ENCODE data around the gene TM2D3.
"Not testable (repeated sequence)": the region's sequence is repeated elsewhere in the genome, so short reads cannot be mapped to it uniquely, and the experiment has no call there.

Gene TM2D3

GRCh38 chr15:101626729-101627128 lies 25.5 kb downstream of the TM2D3 start:
- not testable (repeated sequence) for H3K27ac ChIP-seq (ENCODE audit: low read depth in 2 of 2, low read length in 2 of 2); H3K9ac ChIP-seq (ENCODE audit: low read depth in 1 of 2, low read length in 2 of 2); H3K4me1 ChIP-seq (ENCODE audit: control insufficient read depth in 2 of 2, insufficient read depth in 2 of 2, low read length in 2 of 2); H3K9me3 ChIP-seq (ENCODE audit: control insufficient read depth in 2 of 2, low read length in 2 of 2); H3K4me3 ChIP-seq (ENCODE audit: low read length in 2 of 2); H3K36me3 ChIP-seq (ENCODE audit: control insufficient read depth in 2 of 2, insufficient read depth in 2 of 2, low read length in 2 of 2); H3K27me3 ChIP-seq (ENCODE audit: control insufficient read depth in 2 of 2, insufficient read depth in 2 of 2, low read length in 2 of 2)

- Histone ChIP-seq H3K27me3 (ENCODE audit: control insufficient read depth in 2 of 2, insufficient read depth in 2 of 2, low read length in 2 of 2) (no peaks in the 10 kb centered on the region), H3K9me3 (ENCODE audit: control insufficient read depth in 2 of 2, low read length in 2 of 2) (no peaks in the 10 kb centered on the region), H3K9ac (ENCODE audit: low read depth in 1 of 2, low read length in 2 of 2) (no peak overlapping the region), H3K36me3 (ENCODE audit: control insufficient read depth in 2 of 2, insufficient read depth in 2 of 2, low read length in 2 of 2) (no peaks in the 10 kb centered on the region), H3K4me1 (ENCODE audit: control insufficient read depth in 2 of 2, insufficient read depth in 2 of 2, low read length in 2 of 2) (no peaks in the 10 kb centered on the region), H3K27ac (ENCODE audit: low read depth in 2 of 2, low read length in 2 of 2) (no peak overlapping the region), H3K4me3 (ENCODE audit: low read length in 2 of 2) (no peak overlapping the region)
Observed at GRCh38 chr15:101625980-101626379, 26.2 kb downstream of the TM2D3 start.

- Histone ChIP-seq H3K4me1 (ENCODE audit: control insufficient read depth in 2 of 2, insufficient read depth in 2 of 2, low read length in 2 of 2) (no peaks in the 10 kb centered on the region), H3K27me3 (ENCODE audit: control insufficient read depth in 2 of 2, insufficient read depth in 2 of 2, low read length in 2 of 2) (no peaks in the 10 kb centered on the region), H3K9ac (ENCODE audit: low read depth in 1 of 2, low read length in 2 of 2) (no peak overlapping the region), H3K4me3 (ENCODE audit: low read length in 2 of 2) (no peak overlapping the region), H3K9me3 (ENCODE audit: control insufficient read depth in 2 of 2, low read length in 2 of 2) (no peaks in the 10 kb centered on the region), H3K36me3 (ENCODE audit: control insufficient read depth in 2 of 2, insufficient read depth in 2 of 2, low read length in 2 of 2) (no peaks in the 10 kb centered on the region), H3K27ac (ENCODE audit: low read depth in 2 of 2, low read length in 2 of 2) (no peak overlapping the region)
Observed at GRCh38 chr15:101625184-101625583, 27.0 kb downstream of the TM2D3 start.

GRCh38 chr15:101623367-101624304 lies 28.5 kb downstream of the TM2D3 start:
- H3K27ac ChIP-seq (ENCODE audit: low read depth in 2 of 2, low read length in 2 of 2) = no peak overlapping the region
- H3K27me3 ChIP-seq (ENCODE audit: control insufficient read depth in 2 of 2, insufficient read depth in 2 of 2, low read length in 2 of 2) = no peaks in the 10 kb centered on the region
- no peaks in the 10 kb centered on the region for H3K4me1 ChIP-seq (ENCODE audit: control insufficient read depth in 2 of 2, insufficient read depth in 2 of 2, low read length in 2 of 2)
- no peaks in the 10 kb centered on the region for H3K9me3 ChIP-seq (ENCODE audit: control insufficient read depth in 2 of 2, low read length in 2 of 2)
- H3K4me3 ChIP-seq (ENCODE audit: low read length in 2 of 2) = no peak overlapping the region
- no peaks in the 10 kb centered on the region for H3K36me3 ChIP-seq (ENCODE audit: control insufficient read depth in 2 of 2, insufficient read depth in 2 of 2, low read length in 2 of 2)
- no peak overlapping the region for H3K9ac ChIP-seq (ENCODE audit: low read depth in 1 of 2, low read length in 2 of 2)

- no peak overlapping the region for H3K9ac ChIP-seq (ENCODE audit: low read depth in 1 of 2, low read length in 2 of 2)
- no peaks in the 10 kb centered on the region for H3K4me1 ChIP-seq (ENCODE audit: control insufficient read depth in 2 of 2, insufficient read depth in 2 of 2, low read length in 2 of 2)
- H3K27me3 ChIP-seq (ENCODE audit: control insufficient read depth in 2 of 2, insufficient read depth in 2 of 2, low read length in 2 of 2) = no peaks in the 10 kb centered on the region
- H3K4me3 ChIP-seq (ENCODE audit: low read length in 2 of 2) = no peak overlapping the region
- H3K9me3 ChIP-seq (ENCODE audit: control insufficient read depth in 2 of 2, low read length in 2 of 2) = no peaks in the 10 kb centered on the region
- H3K36me3 ChIP-seq (ENCODE audit: control insufficient read depth in 2 of 2, insufficient read depth in 2 of 2, low read length in 2 of 2) = no peaks in the 10 kb centered on the region
- no peak overlapping the region for H3K27ac ChIP-seq (ENCODE audit: low read depth in 2 of 2, low read length in 2 of 2)
Observed at GRCh38 chr15:101621961-101622360, 30.2 kb downstream of the TM2D3 start.

- H3K36me3 ChIP-seq (ENCODE audit: control insufficient read depth in 2 of 2, insufficient read depth in 2 of 2, low read length in 2 of 2) = no peaks in the 10 kb centered on the region
- no peak overlapping the region for H3K27ac ChIP-seq (ENCODE audit: low read depth in 2 of 2, low read length in 2 of 2)
- H3K27me3 ChIP-seq (ENCODE audit: control insufficient read depth in 2 of 2, insufficient read depth in 2 of 2, low read length in 2 of 2) = no peaks in the 10 kb centered on the region
- H3K9ac ChIP-seq (ENCODE audit: low read depth in 1 of 2, low read length in 2 of 2) = no peak overlapping the region
- no peaks in the 10 kb centered on the region for H3K9me3 ChIP-seq (ENCODE audit: control insufficient read depth in 2 of 2, low read length in 2 of 2)
- H3K4me1 ChIP-seq (ENCODE audit: control insufficient read depth in 2 of 2, insufficient read depth in 2 of 2, low read length in 2 of 2) = peaks cover 0 to 6% of the 10 kb centered on the region in 2 donors
- no peak overlapping the region for H3K4me3 ChIP-seq (ENCODE audit: low read length in 2 of 2)
Observed at GRCh38 chr15:101620671-101621070, 31.5 kb downstream of the TM2D3 start.

GRCh38 chr15:101619615-101619865 lies 32.6 kb downstream of the TM2D3 start:
- Histone ChIP-seq H3K4me3 (ENCODE audit: low read length in 2 of 2) (no peak overlapping the region), H3K4me1 (ENCODE audit: control insufficient read depth in 2 of 2, insufficient read depth in 2 of 2, low read length in 2 of 2) (peaks cover 0 to 6% of the 10 kb centered on the region in 2 donors), H3K9ac (ENCODE audit: low read depth in 1 of 2, low read length in 2 of 2) (no peak overlapping the region)

GRCh38 chr15:101618851-101619614 lies 33.1 kb downstream of the TM2D3 start:
- Histone ChIP-seq H3K27ac (ENCODE audit: low read depth in 2 of 2, low read length in 2 of 2) (no peak overlapping the region), H3K4me1 (ENCODE audit: control insufficient read depth in 2 of 2, insufficient read depth in 2 of 2, low read length in 2 of 2) (peaks cover 0 to 6% of the 10 kb centered on the region in 2 donors), H3K27me3 (ENCODE audit: control insufficient read depth in 2 of 2, insufficient read depth in 2 of 2, low read length in 2 of 2) (no peaks in the 10 kb centered on the region), H3K9me3 (ENCODE audit: control insufficient read depth in 2 of 2, low read length in 2 of 2) (no peaks in the 10 kb centered on the region), H3K4me3 (ENCODE audit: low read length in 2 of 2) (no peak overlapping the region), H3K9ac (ENCODE audit: low read depth in 1 of 2, low read length in 2 of 2) (no peak overlapping the region), H3K36me3 (ENCODE audit: control insufficient read depth in 2 of 2, insufficient read depth in 2 of 2, low read length in 2 of 2) (no peaks in the 10 kb centered on the region)

More at GRCh38 chr15:101619615-101619865, 32.6 kb downstream of the TM2D3 start:
- H3K36me3 ChIP-seq (ENCODE audit: control insufficient read depth in 2 of 2, insufficient read depth in 2 of 2, low read length in 2 of 2) = no peaks in the 10 kb centered on the region
- H3K27ac ChIP-seq (ENCODE audit: low read depth in 2 of 2, low read length in 2 of 2) = no peak overlapping the region
- no peaks in the 10 kb centered on the region for H3K9me3 ChIP-seq (ENCODE audit: control insufficient read depth in 2 of 2, low read length in 2 of 2)
- no peaks in the 10 kb centered on the region for H3K27me3 ChIP-seq (ENCODE audit: control insufficient read depth in 2 of 2, insufficient read depth in 2 of 2, low read length in 2 of 2)

- no peak overlapping the region for H3K4me3 ChIP-seq (ENCODE audit: low read length in 2 of 2)
- H3K4me1 ChIP-seq (ENCODE audit: control insufficient read depth in 2 of 2, insufficient read depth in 2 of 2, low read length in 2 of 2) = peaks cover 5 to 14% of the 10 kb centered on the region in 2 donors
- no peak overlapping the region for H3K9ac ChIP-seq (ENCODE audit: low read depth in 1 of 2, low read length in 2 of 2)
- no peaks in the 10 kb centered on the region for H3K36me3 ChIP-seq (ENCODE audit: control insufficient read depth in 2 of 2, insufficient read depth in 2 of 2, low read length in 2 of 2)
- H3K27me3 ChIP-seq (ENCODE audit: control insufficient read depth in 2 of 2, insufficient read depth in 2 of 2, low read length in 2 of 2) = no peaks in the 10 kb centered on the region
- no peaks in the 10 kb centered on the region for H3K9me3 ChIP-seq (ENCODE audit: control insufficient read depth in 2 of 2, low read length in 2 of 2)
- H3K27ac ChIP-seq (ENCODE audit: low read depth in 2 of 2, low read length in 2 of 2) = no peak overlapping the region
Observed at GRCh38 chr15:101618076-101618475, 34.1 kb downstream of the TM2D3 start.

GRCh38 chr15:101617390-101617965 lies 34.7 kb downstream of the TM2D3 start:
- H3K9me3 ChIP-seq (ENCODE audit: control insufficient read depth in 2 of 2, low read length in 2 of 2) = no peaks in the 10 kb centered on the region
- no peak overlapping the region for H3K4me3 ChIP-seq (ENCODE audit: low read length in 2 of 2)
- no peak overlapping the region for H3K27ac ChIP-seq (ENCODE audit: low read depth in 2 of 2, low read length in 2 of 2)
- no peaks in the 10 kb centered on the region for H3K27me3 ChIP-seq (ENCODE audit: control insufficient read depth in 2 of 2, insufficient read depth in 2 of 2, low read length in 2 of 2)
- no peak overlapping the region for H3K9ac ChIP-seq (ENCODE audit: low read depth in 1 of 2, low read length in 2 of 2)
- H3K4me1 ChIP-seq (ENCODE audit: control insufficient read depth in 2 of 2, insufficient read depth in 2 of 2, low read length in 2 of 2) = peaks cover 7 to 15% of the 10 kb centered on the region in 2 donors
- H3K36me3 ChIP-seq (ENCODE audit: control insufficient read depth in 2 of 2, insufficient read depth in 2 of 2, low read length in 2 of 2) = no peaks in the 10 kb centered on the region

All from mucosa of rectum (tissue), 2 donors.